Fibroblast of lung (primary cell): Measurements from ENCODE around the gene SERPIND1. TPM values are rescaled to one million over a fixed set of nuclear protein-coding genes. Genes with fewer than 3 reads are reported as not detected.

Experiments
- DNase-seq, 2 donors: peaks; one replicate each; pipeline versions ENCODE4 v3.0.0 to v3.0.0-alpha.2; 2010; ENCODE audit warnings: low read depth in 2 of 2
- H2AFZ ChIP-seq: 2 replicates; pipeline ENCODE4 v1.5.1; 2012; ENCODE audit warnings: low read length, control low read depth, inconsistent platforms
- H3K27ac ChIP-seq: 2 replicates; pipeline ENCODE4 v1.5.1; 2011; ENCODE audit warnings: low read length, control low read depth; ENCODE audit not compliant: insufficient read depth
- H3K27me3 ChIP-seq: 2 replicates; pipeline ENCODE4 v1.5.1; 2011; ENCODE audit warnings: mild to moderate bottlenecking, low read length; ENCODE audit not compliant: control insufficient read depth, insufficient read depth
- H3K36me3 ChIP-seq: 2 replicates; pipeline ENCODE4 v1.5.1; 2011; ENCODE audit warnings: low read length; ENCODE audit not compliant: control insufficient read depth, insufficient read depth
- H3K4me1 ChIP-seq: 2 replicates; pipeline ENCODE4 v1.5.1; 2011; ENCODE audit warnings: low read length; ENCODE audit not compliant: control insufficient read depth, insufficient read depth; ENCODE audit errors: extremely low read depth
- H3K4me2 ChIP-seq: 2 replicates; pipeline ENCODE4 v1.5.1; 2011; ENCODE audit warnings: low read length, control low read depth; ENCODE audit not compliant: insufficient read depth; ENCODE audit errors: extremely low read depth
- H3K4me3 ChIP-seq, 4 experiments: fragments of 200-600 bp in 1 of 4; sonication (generic) in 1 of 4; replicated peaks in 1 of 4; 2 replicates each; pipeline ENCODE4 v1.5.1; 2011 to 2016; ENCODE audit warnings: low read length in 4 of 4, low read depth in 3 of 4, mild to moderate bottlenecking in 3 of 4, control low read depth in 2 of 4, inconsistent platforms in 1 of 4, mixed read lengths in 1 of 4; ENCODE audit not compliant: insufficient read depth in 1 of 4; ENCODE audit errors: control extremely low read depth in 1 of 4
- H3K79me2 ChIP-seq: 2 replicates; pipeline ENCODE4 v1.5.1; 2012; ENCODE audit warnings: mild to moderate bottlenecking, low read length, inconsistent platforms; ENCODE audit not compliant: control insufficient read depth, insufficient read depth
- H3K9ac ChIP-seq: 2 replicates; pipeline ENCODE4 v1.5.1; 2011; ENCODE audit warnings: mild to moderate bottlenecking, low read length, control low read depth; ENCODE audit not compliant: insufficient read depth
- H3K9me3 ChIP-seq: 2 replicates; pipeline ENCODE4 v1.5.1; 2012; ENCODE audit warnings: low read depth, low read length; ENCODE audit not compliant: control insufficient read depth, insufficient read depth
- H4K20me1 ChIP-seq: 2 replicates; pipeline ENCODE4 v1.5.1; 2011; ENCODE audit warnings: low read length; ENCODE audit not compliant: control insufficient read depth, insufficient read depth; ENCODE audit errors: extremely low read depth
- CTCF ChIP-seq, 2 donors: IDR thresholded peaks in 1 of 2; conservative IDR thresholded peaks in 1 of 2; 1 replicate in 1 of 2; 2 replicates in 1 of 2; pipeline ENCODE4 v1.5.1; 2011 to 2012; ENCODE audit warnings: low read length in 2 of 2, control low read depth in 1 of 2, inconsistent platforms in 1 of 2, low read depth in 1 of 2, mild to moderate bottlenecking in 1 of 2
- EZH2 ChIP-seq: IDR thresholded peaks from 2 replicates; pipeline ENCODE4 v1.5.1; 2012; ENCODE audit warnings: low read length, control low read depth, mild to moderate bottlenecking; ENCODE audit errors: missing control alignments
- polyA plus RNA-seq, 2 donors: library from polyadenylated mRNA; depleted of rRNA in 1 of 2; stranded (reverse) in 1 of 2; unstranded in 1 of 2; fragments of >200 nt; gene quantifications; 2 replicates each; pipeline ENCODE4 v1.2.1, GENCODE V29; 2011 to 2012; ENCODE audit warnings: missing spikeins in 1 of 2
- total RNA-seq: library from RNA; depleted of rRNA; stranded (reverse); fragments of >200 nt; gene quantifications from 2 replicates; pipeline ENCODE4 v1.2.1, GENCODE V29; 2014

Gene SERPIND1
- total and polyA plus RNA-seq, 2 donors (not counting 1 experiment from before 2014, with no cell fraction given) = 0.03 TPM; not detected in 1

- H3K4me1 ChIP-seq = no peaks in the 10 kb centered on the region
- no peak overlapping the region for H2AFZ ChIP-seq
- peaks cover 2% of the 10 kb centered on the region for H3K36me3 ChIP-seq
- H3K27ac ChIP-seq = no peak overlapping the region
- no peaks in the 10 kb centered on the region for H3K79me2 ChIP-seq
- no peak overlapping the region for H3K4me3 ChIP-seq
- no peaks in the 10 kb centered on the region for H3K9me3 ChIP-seq
- no peak overlapping the region for H3K9ac ChIP-seq
- DNase-seq = no peak
- TF ChIP-seq EZH2 = no peak
- TF ChIP-seq CTCF (conservative IDR thresholded peaks at IDR 0.05 in 1 of 2, IDR thresholded peaks at IDR 0.05 in 1 of 2; ENCODE audit: low read depth in 1 of 2, low read length in 2 of 2) = no peak
- H3K27me3 ChIP-seq = no peaks in the 10 kb centered on the region
- no peak overlapping the region for H3K4me2 ChIP-seq
- H4K20me1 ChIP-seq = no peaks in the 10 kb centered on the region
Measured at GRCh38 chr22:20756846-20757245, 17.1 kb upstream of the SERPIND1 start.

- Histone ChIP-seq H4K20me1 (no peaks in the 10 kb centered on the region), H3K27ac (no peak overlapping the region), H3K79me2 (no peaks in the 10 kb centered on the region), H3K4me3 (no peak overlapping the region), H3K27me3 (no peaks in the 10 kb centered on the region), H3K9me3 (no peaks in the 10 kb centered on the region), H3K4me2 (no peak overlapping the region), H3K36me3 (peaks cover 3% of the 10 kb centered on the region), H3K9ac (no peak overlapping the region), H2AFZ (no peak overlapping the region), H3K4me1 (no peaks in the 10 kb centered on the region)
- no peak for DNase-seq
- no peak for TF ChIP-seq EZH2
Measured at GRCh38 chr22:20758688-20759087, 15.2 kb upstream of the SERPIND1 start.

GRCh38 chr22:20760084-20760483 is 13.8 kb upstream of the SERPIND1 start:
- Histone ChIP-seq H2AFZ (no peak overlapping the region), H3K27me3 (no peaks in the 10 kb centered on the region), H3K79me2 (no peaks in the 10 kb centered on the region), H3K4me1 (no peaks in the 10 kb centered on the region), H3K9me3 (no peaks in the 10 kb centered on the region), H3K9ac (no peak overlapping the region), H3K4me3 (no peak overlapping the region), H3K4me2 (no peak overlapping the region), H3K36me3 (peaks cover 8% of the 10 kb centered on the region), H4K20me1 (no peaks in the 10 kb centered on the region), H3K27ac (no peak overlapping the region)
- TF ChIP-seq CTCF (conservative IDR thresholded peaks at IDR 0.05 in 1 of 2, IDR thresholded peaks at IDR 0.05 in 1 of 2; ENCODE audit: low read depth in 1 of 2, low read length in 2 of 2) = no peak
- TF ChIP-seq EZH2 = no peak
- DNase-seq = no peak
